ES-I3 (cell line): ENCODE data around the gene ZNF33B.
"Not testable (repeated sequence)": the region's sequence is repeated elsewhere in the genome, so short reads cannot be mapped to it uniquely, and the experiment has no call there.

Experiments used
- H3K36me3 ChIP-seq: 2 replicates; pipeline ENCODE4 v1.6.1; 2013; ENCODE audit warnings: mild to moderate bottlenecking, low read length, control low read depth, moderate library complexity; ENCODE audit not compliant: insufficient read depth
- H3K4me1 ChIP-seq: 2 replicates; pipeline ENCODE4 v1.6.1; 2013; ENCODE audit warnings: mild to moderate bottlenecking, control low read depth, low read length; ENCODE audit not compliant: insufficient read depth
- H3K9ac ChIP-seq: 2 replicates; pipeline ENCODE4 v1.6.1; 2013; ENCODE audit warnings: low read depth, mild to moderate bottlenecking, low read length, moderate library complexity
- H3K9me3 ChIP-seq: 2 replicates; pipeline ENCODE4 v1.6.1; 2013; ENCODE audit warnings: mild to moderate bottlenecking, low read length, moderate library complexity; ENCODE audit not compliant: control insufficient read depth, insufficient read depth

The ZNF33B gene

DNA sequence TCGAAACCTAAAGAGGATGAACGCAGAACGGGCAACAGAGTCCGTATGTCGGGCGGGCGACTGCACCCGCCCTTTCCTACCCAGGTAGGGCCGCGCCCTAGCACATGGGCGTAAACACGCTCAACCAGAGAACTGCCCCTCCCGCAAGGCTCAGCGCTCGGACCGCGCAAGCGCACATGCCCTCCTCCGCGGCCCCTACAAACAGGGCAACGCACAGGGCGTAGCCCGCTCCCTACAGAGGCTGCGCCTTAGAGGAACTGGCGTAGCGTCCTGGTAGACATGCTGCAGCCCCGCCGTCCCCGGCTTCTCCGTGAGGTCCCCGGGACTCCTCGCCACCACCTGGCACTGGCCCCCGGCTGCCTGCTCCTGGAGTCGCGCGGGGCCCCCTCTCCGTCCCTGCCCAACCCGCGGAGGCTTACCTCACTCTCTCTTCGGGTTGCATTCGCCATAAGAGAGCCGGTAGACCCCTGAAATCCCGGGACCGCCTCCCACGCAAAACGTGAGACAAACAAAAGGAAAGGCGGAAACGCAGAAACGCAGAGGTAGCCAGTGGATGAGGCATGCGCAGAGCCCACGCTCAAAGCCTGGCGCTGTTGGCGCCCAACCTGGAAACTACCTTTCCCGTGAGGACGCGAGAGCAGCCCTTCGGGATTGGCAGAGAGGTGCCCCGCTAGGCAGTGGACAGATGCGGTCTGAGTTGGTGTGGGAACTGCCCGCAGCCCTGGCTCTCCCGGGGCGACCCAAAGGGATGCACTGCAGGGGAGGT, at the start of gene ZNF33B:
ZNF33B (minus strand) TSS at position 516 of the 766 bp plus-strand sequence. CDS start 1,642 bp downstream, outside the sequence.
- H3K4me1 ChIP-seq, result peaks cover 14% of the 10 kb centered on the region
- H3K36me3 ChIP-seq, result 0 out of 2 replicates have a peak, but pooled peaks cover 3% of the 10 kb centered on the region
- peak within 1 kb of the TSS; percentile 84 for H3K9ac ChIP-seq
- no peaks in the 10 kb centered on the region for H3K9me3 ChIP-seq

DNA sequence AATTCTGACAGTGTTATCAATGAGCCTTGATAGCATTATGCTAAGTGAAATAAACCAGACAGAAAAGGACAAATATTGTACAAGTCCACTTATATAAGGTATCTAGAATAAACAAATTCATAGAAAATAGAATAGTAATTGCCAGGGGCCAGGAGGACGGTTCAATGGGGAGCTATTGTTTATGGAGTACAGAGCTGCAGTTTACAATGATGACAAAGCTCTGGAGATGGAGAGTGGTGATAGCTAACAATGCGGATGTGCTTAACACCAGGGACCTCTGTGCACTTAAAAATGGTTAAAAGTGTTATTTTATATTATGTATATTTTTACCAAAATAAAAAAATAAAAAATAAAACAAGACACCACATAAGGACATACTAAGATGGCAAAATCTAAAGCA, 46.1 kb upstream of the ZNF33B start:
- Histone ChIP-seq H3K36me3 (no peaks in the 10 kb centered on the region), H3K9me3 (no peaks in the 10 kb centered on the region), H3K9ac (no peak overlapping the region), H3K4me1 (no peaks in the 10 kb centered on the region)

DNA sequence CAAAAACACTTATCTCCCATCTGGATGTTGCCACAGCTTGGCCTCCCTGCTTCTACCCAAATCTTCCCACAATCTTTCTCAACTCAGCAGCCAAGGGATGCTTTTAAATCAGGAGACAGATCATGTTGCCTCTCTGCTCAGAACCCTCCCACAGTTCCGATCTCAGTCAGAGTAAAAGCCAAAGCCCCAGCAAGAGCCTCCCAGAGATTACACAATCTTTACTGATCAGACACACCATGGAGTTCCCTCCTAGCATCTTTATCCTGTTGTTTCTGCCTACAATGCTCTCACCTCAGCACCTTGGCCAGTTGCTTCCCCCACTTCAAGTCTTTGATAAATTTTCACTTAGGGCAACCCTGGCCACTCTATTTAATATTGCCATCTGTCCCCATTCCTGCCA, 41.9 kb upstream of the ZNF33B start:
- H3K4me1 ChIP-seq, result no peaks in the 10 kb centered on the region
- no peaks in the 10 kb centered on the region for H3K36me3 ChIP-seq
- no peaks in the 10 kb centered on the region for H3K9me3 ChIP-seq
- no peak overlapping the region for H3K9ac ChIP-seq

DNA sequence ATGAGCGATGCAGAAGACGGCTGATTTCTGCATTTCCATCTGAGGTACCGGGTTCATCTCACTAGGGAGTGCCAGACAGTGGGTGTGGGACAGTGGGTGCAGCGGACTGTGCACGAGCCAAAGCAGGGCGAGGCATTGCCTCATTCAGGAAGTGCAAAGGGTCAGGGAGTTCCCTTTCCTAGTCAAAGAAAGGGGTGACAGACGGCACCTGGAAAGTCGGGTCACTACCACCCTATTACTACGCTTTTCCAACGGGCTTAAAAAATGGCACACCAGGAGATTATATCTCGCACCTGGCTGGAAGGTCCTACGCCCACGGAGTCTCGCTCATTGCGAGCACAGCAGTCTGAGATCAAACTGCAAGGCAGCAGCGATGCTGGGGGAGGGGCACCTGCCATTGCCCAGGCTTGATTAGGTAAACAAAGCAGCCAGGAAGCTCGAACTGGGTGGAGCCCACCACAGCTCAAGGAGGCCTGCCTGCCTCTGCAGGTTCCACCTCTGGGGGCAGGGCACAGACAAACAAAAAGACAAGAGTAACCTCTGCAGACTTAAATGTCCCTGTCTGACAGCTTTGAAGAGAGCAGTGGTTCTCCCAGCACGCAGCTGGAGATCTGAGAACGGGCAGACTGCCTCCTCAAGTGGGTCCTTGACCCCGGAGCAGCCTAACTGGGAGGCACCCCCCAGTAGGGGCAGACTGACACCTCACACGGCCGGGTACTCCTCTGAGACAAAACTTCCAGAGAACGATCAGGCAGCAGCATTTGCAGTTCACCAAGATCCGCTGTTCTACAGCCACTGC, 27.0 kb upstream of the ZNF33B start:
- not testable (repeated sequence) for H3K4me1 ChIP-seq, H3K36me3 ChIP-seq, H3K9me3 ChIP-seq, H3K9ac ChIP-seq

DNA sequence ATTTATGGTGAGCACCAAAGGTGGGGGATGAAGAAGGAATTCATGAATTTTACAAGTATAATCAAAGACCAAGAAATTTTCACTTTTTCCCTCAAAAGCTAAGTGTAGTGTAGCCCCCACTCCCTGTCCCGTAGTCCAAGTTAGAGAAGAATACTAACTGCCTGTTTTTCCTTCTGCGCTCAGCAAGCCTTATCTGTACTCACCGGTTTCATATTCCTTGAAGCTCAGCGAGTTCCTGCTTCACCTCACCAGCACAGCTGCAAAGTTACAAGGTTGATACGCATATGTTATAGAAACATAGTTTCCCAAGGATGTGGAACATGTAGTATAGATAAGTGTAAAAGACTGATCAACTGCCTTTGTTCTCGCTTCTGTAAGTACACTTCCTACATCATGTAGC, 16.0 kb upstream of the ZNF33B start:
- H3K9ac ChIP-seq, result no peak overlapping the region
- H3K4me1 ChIP-seq, result no peaks in the 10 kb centered on the region
- H3K9me3 ChIP-seq, result no peaks in the 10 kb centered on the region
- H3K36me3 ChIP-seq, result no peaks in the 10 kb centered on the region

DNA sequence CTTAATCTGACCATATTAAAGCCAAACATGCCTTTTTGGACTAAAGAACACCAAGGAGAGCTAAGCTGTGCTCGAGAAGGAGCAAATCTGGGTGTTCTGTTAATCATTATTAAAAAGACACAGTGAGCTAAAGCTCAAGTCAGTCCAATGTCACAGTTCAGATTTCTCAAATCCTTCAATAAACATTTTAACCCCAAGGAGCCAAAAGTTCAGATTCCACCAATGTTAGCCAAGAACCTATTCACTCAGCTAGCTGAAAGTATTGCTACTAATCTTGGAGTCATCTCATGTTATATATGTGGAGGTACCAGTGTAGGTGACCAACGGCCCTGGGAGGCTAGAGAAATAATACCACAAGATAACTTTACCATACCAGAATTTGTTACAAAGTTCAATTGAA, 14.5 kb upstream of the ZNF33B start:
- no peaks in the 10 kb centered on the region for H3K36me3 ChIP-seq
- no peaks in the 10 kb centered on the region for H3K9me3 ChIP-seq
- H3K9ac ChIP-seq, result no peak overlapping the region

DNA sequence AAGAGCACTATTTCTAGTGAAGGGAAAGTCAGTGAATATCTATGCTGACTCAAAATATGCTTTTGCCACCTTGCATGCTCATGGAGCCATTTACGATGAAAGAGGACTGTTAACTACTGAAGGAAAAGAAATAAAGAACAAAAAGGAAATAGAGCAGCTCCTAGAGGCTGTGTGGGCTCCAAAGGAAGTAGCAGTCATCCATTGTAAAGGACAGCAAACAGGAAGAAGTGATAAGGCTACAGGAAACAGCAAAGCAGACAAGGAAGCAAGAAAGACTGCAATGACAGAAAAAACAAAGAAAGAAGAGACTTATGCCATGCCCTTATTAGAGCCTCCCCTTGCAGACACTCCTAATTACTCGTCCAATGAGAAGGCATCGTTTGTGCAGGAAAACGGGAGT, 12.0 kb upstream of the ZNF33B start:
- Histone ChIP-seq H3K36me3 (no peaks in the 10 kb centered on the region), H3K4me1 (no peaks in the 10 kb centered on the region), H3K9me3 (no peaks in the 10 kb centered on the region), H3K9ac (no peak overlapping the region)

More for the DNA sequence above, 14.5 kb upstream of the ZNF33B start:
- H3K4me1 ChIP-seq, result no peaks in the 10 kb centered on the region

DNA sequence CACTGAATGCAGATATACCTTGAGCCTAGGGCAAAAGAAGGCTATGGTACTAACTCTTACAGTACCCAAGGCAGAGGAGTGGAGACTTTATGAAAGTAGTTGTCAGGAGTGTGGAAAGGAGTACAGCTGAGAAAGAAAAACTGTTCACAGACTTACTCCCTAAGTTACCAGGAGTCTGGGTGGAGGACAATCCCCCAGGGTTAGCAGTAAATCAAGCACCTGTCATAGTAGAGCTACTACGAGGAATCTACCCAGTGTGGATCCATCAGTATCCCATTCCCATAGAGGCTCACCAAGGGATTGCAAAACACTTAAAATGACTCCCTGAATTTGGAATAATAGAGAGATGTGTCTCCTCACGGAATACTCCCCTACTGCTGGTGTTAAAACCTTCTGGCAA, 10.1 kb upstream of the ZNF33B start:
- Histone ChIP-seq H3K9ac (no peak overlapping the region), H3K9me3 (no peaks in the 10 kb centered on the region), H3K36me3 (no peaks in the 10 kb centered on the region), H3K4me1 (no peaks in the 10 kb centered on the region)

DNA sequence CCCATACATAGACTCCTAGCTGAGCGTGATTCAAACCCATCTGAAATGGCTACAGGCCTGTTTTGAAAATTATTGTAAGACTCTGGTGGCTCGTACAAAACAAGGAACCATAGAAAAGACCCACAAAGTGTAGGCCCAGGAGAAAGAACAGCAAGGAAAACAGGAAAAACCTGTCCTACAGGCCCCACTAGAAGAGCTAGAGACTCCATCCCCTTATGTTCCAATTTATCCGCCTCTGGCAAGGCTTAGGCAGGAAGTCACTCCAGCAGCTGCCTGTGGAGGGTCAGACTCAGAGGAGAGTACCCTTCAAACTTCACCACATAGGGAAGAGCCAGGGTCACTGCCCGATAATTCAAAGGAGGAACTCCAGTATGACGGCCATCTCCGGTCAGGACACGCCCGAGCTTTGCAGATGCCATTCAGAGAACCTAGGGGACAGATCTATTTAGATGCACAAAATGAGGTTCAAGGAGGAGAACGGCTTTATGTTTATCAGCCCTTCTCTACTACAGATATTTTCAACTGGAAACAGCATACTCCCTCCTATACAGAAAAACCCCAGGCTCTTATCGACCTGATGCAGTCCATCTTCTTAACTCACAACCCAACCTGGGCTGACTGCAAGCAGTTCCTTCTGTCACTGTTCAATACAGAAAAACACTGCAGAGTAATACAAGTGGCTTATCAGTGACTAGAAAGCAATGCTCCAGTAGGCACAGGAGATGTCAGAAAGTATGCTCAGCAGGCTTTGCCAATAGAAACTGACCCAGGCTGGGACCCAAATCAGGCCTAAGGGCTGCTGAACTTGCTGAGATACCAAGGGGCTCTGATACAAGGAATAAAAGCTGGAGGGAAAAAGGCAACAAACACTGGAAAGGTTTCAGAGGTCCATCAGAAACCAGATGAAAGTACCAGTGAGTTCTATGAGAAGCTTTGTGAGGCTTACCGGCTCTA, 8.6 kb upstream of the ZNF33B start:
- Histone ChIP-seq H3K9ac (no peak overlapping the region), H3K36me3 (no peaks in the 10 kb centered on the region), H3K9me3 (no peaks in the 10 kb centered on the region), H3K4me1 (no peaks in the 10 kb centered on the region)

DNA sequence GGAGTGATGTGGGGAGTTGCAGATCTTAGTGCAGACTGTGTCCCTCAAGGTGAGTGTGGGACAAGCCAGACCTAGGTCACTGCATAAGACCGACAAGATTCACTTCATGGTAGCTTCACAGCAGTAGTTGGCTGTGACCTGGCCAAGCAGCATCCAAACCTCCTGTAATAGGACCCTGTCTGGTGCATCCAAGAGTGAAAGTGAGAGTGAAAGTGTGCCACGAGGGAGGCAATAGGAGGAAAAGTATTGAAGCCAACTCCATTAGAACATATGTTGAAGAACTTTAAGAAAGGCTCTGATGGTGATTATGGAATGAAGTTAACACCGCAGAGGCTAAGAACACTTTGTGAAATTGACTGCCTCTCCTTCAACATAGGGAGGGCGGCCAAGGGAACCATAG, 7.8 kb upstream of the ZNF33B start:
- H3K9me3 ChIP-seq, result no peaks in the 10 kb centered on the region
- no peak overlapping the region for H3K9ac ChIP-seq
- peaks cover 3% of the 10 kb centered on the region; the same call in 1 of the 2 replicates for H3K4me1 ChIP-seq
- no peaks in the 10 kb centered on the region for H3K36me3 ChIP-seq

DNA sequence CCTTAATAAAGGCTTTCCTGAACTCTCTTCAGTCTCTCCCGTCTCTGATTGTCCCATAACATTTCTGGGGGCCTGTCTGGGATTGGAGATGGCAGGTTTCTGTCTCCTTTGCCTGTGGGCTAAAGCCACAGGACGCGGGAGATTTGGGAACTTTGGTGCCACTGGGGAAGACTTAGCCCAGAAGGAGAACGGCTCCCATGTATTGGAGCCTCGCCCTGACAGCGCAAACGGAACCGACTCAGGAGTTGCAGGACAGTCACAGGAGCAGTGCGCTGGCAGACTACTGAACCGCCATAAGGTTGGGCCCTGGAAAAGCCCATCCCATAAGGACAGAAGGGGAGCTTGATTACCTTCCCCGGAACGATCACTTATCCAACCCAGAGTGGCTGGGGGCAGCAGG, 7.1 kb upstream of the ZNF33B start:
- H3K9me3 ChIP-seq, result no peaks in the 10 kb centered on the region
- H3K36me3 ChIP-seq, result no peaks in the 10 kb centered on the region
- peaks cover 6% of the 10 kb centered on the region; the same call in 1 of the 2 replicates for H3K4me1 ChIP-seq
- H3K9ac ChIP-seq, result no peak overlapping the region

DNA sequence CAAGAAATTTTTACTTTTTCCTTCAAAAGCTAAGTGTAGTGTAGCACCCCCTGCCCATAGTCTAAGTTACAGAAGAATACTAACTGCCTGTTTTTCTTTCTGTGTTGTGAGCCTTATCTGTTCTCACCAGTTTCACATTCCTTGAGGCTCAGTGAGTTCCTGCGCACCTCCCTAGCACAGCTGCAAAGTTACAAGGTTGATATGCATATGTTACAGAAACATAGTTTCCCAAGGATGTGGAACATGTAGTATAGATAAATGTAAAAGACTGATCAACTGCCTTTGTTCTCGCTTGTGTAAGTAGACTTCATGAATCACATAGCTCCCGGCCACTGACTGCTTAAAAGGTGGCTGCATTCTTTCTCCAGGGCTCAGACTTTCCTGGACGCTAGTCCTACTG, 6.7 kb upstream of the ZNF33B start:
- Histone ChIP-seq H3K36me3 (no peaks in the 10 kb centered on the region), H3K9me3 (no peaks in the 10 kb centered on the region), H3K9ac (no peak overlapping the region), H3K4me1 (peaks cover 6% of the 10 kb centered on the region; the same call in 1 of the 2 replicates)

DNA sequence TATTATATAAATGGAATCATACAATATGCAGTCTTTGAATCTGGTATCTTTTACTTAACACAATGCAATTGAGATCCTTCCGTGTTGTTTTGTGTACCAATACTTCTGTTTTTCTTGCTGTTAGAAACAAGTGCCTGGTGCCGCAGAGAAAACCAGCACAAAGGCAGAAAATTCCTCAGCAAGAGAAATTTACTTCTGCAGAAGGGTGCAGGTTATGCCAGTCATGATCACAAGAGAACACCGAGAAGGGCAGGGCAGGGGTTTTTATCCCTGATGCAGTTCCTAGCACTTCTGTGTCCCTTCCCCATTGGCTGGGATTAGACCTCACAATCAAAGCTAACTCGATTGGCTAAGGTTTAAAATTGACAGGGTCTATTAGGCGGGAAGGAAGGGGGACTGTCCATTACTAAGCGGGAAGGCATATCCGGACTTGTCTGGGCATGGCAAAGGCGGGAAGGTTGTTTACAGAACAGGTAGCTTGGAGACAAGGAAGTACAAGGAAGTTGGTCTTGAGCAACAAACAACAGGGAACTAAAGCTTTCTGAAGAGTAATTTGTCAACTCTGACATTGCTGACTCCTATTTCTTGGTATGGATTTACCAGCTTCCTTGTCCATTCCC, 2.4 kb upstream of the ZNF33B start:
- Histone ChIP-seq H3K9ac (no peak overlapping the region), H3K4me1 (peaks cover 14% of the 10 kb centered on the region), H3K36me3 (0 out of 2 replicates have a peak, but pooled peaks cover 3% of the 10 kb centered on the region), H3K9me3 (no peaks in the 10 kb centered on the region)

DNA sequence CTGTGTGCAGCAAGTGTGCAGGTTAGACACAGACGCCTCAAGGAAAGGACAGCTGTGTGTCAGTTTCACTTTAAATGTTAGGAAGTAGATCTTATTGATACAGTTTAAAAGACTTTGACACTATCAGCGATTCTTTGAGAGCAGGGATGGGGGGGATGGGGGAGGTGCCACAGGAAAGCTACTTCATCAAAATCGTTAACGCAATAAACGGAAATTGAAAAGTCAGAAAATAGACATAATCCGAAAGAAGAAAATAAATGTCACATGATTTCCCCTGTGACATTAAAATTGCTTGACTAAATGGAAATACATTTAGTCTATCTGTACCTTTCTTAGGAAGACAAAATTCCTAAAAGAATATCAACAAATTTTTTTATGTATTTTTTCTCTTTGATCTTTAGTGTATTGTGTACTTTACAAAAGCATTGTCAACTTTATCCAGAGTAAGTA, 476 bp upstream of the ZNF33B start:
- Histone ChIP-seq H3K9me3 (no peaks in the 10 kb centered on the region), H3K36me3 (0 out of 2 replicates have a peak, but pooled peaks cover 3% of the 10 kb centered on the region), H3K4me1 (peaks cover 14% of the 10 kb centered on the region), H3K9ac (peak overlapping the region; percentile 84)
